HL-60 (cell line): ENCODE data around the gene PLEKHA5.

Experiments used
- POLR2AphosphoS5 ChIP-seq: IDR thresholded peaks from 2 replicates; pipeline ENCODE4 v1.6.1; 2012; ENCODE audit warnings: low read depth
- TF ChIP-seq, protein P1 (sequence below): IDR thresholded peaks from 2 replicates; pipeline ENCODE4 v1.6.1; 2012; ENCODE audit warnings: low read depth; ENCODE audit not compliant: insufficient replicate concordance

DNA sequence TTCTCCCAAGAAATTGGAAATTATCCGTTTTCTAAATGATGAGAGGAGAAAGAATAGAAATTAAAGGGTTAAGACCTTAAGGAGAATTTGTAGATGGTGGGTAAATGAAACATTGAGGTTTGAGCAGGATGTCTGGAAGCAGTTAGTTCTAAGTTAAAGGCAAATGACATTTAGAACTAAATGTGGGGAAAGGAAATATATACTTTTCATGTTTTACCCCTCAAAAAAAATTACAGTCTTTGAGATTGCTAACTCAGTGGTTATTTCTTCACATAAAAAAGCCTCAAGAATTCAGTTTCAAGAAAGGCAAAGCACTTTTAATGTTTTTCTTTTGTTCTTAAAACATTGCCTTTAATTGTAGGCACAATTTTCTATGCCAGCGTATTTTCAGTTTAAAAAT is 114.0 kb downstream of the PLEKHA5 start:
- TF ChIP-seq, protein P1, sequence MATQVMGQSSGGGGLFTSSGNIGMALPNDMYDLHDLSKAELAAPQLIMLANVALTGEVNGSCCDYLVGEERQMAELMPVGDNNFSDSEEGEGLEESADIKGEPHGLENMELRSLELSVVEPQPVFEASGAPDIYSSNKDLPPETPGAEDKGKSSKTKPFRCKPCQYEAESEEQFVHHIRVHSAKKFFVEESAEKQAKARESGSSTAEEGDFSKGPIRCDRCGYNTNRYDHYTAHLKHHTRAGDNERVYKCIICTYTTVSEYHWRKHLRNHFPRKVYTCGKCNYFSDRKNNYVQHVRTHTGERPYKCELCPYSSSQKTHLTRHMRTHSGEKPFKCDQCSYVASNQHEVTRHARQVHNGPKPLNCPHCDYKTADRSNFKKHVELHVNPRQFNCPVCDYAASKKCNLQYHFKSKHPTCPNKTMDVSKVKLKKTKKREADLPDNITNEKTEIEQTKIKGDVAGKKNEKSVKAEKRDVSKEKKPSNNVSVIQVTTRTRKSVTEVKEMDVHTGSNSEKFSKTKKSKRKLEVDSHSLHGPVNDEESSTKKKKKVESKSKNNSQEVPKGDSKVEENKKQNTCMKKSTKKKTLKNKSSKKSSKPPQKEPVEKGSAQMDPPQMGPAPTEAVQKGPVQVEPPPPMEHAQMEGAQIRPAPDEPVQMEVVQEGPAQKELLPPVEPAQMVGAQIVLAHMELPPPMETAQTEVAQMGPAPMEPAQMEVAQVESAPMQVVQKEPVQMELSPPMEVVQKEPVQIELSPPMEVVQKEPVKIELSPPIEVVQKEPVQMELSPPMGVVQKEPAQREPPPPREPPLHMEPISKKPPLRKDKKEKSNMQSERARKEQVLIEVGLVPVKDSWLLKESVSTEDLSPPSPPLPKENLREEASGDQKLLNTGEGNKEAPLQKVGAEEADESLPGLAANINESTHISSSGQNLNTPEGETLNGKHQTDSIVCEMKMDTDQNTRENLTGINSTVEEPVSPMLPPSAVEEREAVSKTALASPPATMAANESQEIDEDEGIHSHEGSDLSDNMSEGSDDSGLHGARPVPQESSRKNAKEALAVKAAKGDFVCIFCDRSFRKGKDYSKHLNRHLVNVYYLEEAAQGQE = no peak
- TF ChIP-seq POLR2AphosphoS5 = no peak
